Rectal smooth muscle tissue (tissue), 1 donor: ENCODE data around the gene SIPA1.
"Not testable (repeated sequence)": the region's sequence is repeated elsewhere in the genome, so short reads cannot be mapped to it uniquely, and the experiment has no call there.

Source experiments
- H3K27ac ChIP-seq: one replicate; pipeline ENCODE4 v1.7.0; 2013; ENCODE audit warnings: low read depth, low read length, inconsistent platforms
- H3K27me3 ChIP-seq: one replicate; pipeline ENCODE4 v1.7.0; 2013; ENCODE audit warnings: low read length; ENCODE audit not compliant: control insufficient read depth, insufficient read depth
- H3K36me3 ChIP-seq: one replicate; pipeline ENCODE4 v1.7.0; 2013; ENCODE audit warnings: low read length; ENCODE audit not compliant: control insufficient read depth, insufficient read depth
- H3K4me1 ChIP-seq: one replicate; pipeline ENCODE4 v1.7.0; 2013; ENCODE audit warnings: low read length; ENCODE audit not compliant: control insufficient read depth, insufficient read depth
- H3K4me3 ChIP-seq: one replicate; pipeline ENCODE4 v1.7.0; 2013; ENCODE audit warnings: low read length
- H3K9ac ChIP-seq: one replicate; pipeline ENCODE4 v1.7.0; 2013; ENCODE audit warnings: low read length

The SIPA1 gene

DNA sequence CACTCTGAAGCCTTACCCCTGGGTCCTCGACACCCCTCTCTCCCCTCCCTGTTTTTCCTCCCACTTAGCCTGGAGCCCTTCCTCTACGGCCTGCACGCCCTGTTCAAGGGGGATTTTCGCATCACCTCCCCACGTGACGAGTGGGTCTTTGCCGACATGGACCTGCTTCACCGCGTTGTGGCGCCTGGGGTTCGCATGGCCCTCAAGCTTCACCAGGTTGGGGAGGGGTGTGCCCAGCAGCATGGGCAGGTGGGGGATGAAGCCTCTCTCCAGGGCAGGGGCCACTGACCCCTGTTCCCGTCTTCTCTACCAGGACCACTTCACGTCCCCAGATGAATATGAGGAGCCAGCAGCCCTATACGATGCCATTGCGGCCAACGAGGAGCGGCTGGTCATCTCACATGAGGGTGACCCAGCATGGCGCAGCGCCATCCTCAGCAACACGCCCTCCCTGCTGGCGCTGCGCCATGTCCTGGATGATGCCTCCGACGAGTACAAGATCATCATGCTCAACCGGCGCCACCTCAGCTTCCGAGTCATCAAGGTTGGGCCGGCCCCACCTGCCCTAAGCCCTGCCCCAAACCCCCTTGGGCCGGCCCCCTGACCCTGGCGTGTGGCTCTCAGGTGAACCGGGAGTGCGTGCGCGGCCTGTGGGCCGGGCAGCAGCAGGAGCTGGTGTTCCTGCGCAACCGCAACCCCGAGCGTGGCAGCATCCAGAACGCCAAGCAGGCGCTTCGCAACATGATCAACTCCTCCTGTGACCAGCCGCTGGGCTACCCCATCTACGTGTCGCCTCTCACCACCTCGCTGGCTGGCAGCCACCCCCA is 2.8 kb upstream of the SIPA1 start:
- Histone ChIP-seq H3K4me3 (no peak overlapping the region), H3K27ac (no peak overlapping the region), H3K36me3 (peaks cover 33% of the 10 kb centered on the region), H3K27me3 (no peaks in the 10 kb centered on the region), H3K9ac (no peak overlapping the region), H3K4me1 (peaks cover 9% of the 10 kb centered on the region)

DNA sequence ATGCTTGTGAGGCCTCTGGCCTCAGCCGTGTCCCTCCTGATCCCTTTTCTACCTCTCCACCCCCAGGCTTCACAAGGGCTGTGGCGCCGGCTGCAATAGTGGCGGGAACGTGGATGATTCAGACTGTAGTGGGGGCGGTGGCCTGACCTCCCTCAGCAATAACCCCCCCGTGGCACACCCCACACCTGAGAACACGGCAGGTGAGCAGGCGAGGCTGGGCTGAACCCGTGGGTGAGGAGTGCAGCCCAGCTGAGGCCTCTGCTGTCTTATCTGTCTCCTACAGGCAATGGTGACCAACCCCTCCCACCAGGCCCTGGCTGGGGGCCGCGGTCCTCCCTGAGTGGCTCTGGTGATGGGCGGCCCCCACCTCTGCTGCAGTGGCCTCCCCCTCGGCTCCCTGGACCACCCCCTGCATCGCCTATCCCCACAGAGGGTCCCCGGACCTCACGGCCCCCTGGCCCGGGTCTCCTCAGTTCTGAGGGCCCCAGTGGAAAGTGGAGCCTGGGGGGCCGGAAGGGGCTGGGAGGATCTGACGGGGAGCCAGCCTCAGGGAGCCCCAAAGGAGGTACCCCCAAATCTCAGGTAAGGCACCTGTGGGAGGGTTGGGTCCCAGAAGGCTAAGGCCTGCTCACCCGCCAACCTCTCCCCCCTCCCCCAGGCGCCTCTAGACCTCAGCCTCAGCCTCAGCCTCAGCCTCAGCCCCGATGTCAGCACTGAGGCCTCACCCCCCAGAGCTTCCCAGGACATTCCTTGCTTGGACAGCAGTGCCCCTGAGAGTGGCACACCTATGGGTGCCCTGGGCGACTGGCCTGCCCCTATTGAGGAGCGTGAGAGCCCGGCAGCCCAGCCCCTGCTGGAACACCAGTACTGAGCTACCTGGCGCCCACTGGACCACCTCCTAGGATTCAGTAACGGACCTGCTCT is 1.5 kb upstream of the SIPA1 start:
- Histone ChIP-seq H3K9ac (no peak overlapping the region), H3K4me1 (peaks cover 9% of the 10 kb centered on the region), H3K27me3 (no peaks in the 10 kb centered on the region), H3K4me3 (no peak overlapping the region), H3K36me3 (peaks cover 31% of the 10 kb centered on the region), H3K27ac (no peak overlapping the region)

- H3K4me3 ChIP-seq, result no peak overlapping the region
- no peak overlapping the region for H3K9ac ChIP-seq
- H3K4me1 ChIP-seq, result peaks cover 9% of the 10 kb centered on the region
- H3K36me3 ChIP-seq, result peaks cover 31% of the 10 kb centered on the region
- H3K27me3 ChIP-seq, result no peaks in the 10 kb centered on the region
- peak overlapping the region; percentile 47 for H3K27ac ChIP-seq
Observed at GRCh38 chr11:65637032-65637557, 806 bp upstream of the SIPA1 start.

GRCh38 chr11:65639228-65639597 is 1.3 kb downstream of the SIPA1 start:
- not testable (repeated sequence) for H3K9ac ChIP-seq, H3K4me1 ChIP-seq, H3K27me3 ChIP-seq
- Histone ChIP-seq H3K27ac (peak overlapping the region; percentile 8), H3K4me3 (peak overlapping the region; percentile 93), H3K36me3 (peaks cover 25% of the 10 kb centered on the region)

DNA sequence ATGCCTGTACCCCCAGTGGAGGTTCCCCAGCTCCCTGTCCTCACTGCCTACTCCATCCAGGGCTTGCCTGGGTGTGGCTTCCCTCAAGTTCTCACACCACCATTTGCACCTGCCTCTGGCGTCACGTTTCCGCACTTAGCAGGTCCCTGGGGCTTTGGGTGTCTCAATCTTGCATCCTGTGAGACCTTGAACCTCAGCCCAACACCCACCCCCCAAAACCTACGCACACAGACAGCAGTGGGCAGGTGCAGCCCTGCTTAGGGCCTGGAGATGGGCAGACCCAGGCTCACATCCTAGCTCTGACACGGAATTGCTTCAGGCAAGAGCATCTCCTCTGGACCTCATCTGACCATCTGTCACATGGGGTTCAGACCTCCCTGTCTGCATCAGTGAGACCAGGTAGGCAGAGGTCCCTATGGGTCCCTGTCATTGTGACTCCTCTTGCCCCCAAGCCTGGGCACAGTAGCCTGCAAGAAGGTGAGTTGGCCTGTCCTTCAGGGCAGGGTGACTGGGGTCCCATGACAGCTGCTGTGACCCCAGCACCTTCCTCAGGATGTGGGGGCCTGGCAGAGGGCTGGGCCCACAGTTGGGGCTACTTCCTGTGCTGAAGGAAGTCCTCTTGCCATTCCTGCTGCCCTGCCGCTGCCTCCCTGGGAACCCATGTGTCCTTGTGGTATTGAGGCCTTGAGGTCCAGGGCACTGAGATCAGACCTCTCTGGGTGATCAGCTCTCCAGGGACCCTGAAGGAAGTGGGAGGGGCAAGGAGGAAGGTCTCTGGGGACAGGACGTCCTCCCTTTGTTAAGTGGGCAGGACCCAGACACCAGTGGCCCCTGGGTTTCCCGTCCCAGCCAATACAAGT is 2.0 kb downstream of the SIPA1 start:
- Histone ChIP-seq H3K27ac (peak overlapping the region; percentile 66), H3K27me3 (no peaks in the 10 kb centered on the region), H3K9ac (no peak overlapping the region), H3K4me3 (peak overlapping the region; percentile 9), H3K4me1 (peaks cover 9% of the 10 kb centered on the region), H3K36me3 (peaks cover 19% of the 10 kb centered on the region)

GRCh38 chr11:65640483-65641296 is 2.8 kb downstream of the SIPA1 start:
- Histone ChIP-seq H3K4me3 (peak overlapping the region; percentile 9), H3K36me3 (peaks cover 14% of the 10 kb centered on the region), H3K27me3 (no peaks in the 10 kb centered on the region), H3K27ac (peak overlapping the region; percentile 66), H3K9ac (no peak overlapping the region), H3K4me1 (peaks cover 9% of the 10 kb centered on the region)

- H3K4me1 ChIP-seq, result peaks cover 9% of the 10 kb centered on the region
- no peak overlapping the region for H3K9ac ChIP-seq
- H3K4me3 ChIP-seq, result peak overlapping the region; percentile 9
- no peak overlapping the region for H3K27ac ChIP-seq
- peaks cover 13% of the 10 kb centered on the region for H3K36me3 ChIP-seq
- H3K27me3 ChIP-seq, result no peaks in the 10 kb centered on the region
Observed at GRCh38 chr11:65641297-65642013, 3.6 kb downstream of the SIPA1 start.

DNA sequence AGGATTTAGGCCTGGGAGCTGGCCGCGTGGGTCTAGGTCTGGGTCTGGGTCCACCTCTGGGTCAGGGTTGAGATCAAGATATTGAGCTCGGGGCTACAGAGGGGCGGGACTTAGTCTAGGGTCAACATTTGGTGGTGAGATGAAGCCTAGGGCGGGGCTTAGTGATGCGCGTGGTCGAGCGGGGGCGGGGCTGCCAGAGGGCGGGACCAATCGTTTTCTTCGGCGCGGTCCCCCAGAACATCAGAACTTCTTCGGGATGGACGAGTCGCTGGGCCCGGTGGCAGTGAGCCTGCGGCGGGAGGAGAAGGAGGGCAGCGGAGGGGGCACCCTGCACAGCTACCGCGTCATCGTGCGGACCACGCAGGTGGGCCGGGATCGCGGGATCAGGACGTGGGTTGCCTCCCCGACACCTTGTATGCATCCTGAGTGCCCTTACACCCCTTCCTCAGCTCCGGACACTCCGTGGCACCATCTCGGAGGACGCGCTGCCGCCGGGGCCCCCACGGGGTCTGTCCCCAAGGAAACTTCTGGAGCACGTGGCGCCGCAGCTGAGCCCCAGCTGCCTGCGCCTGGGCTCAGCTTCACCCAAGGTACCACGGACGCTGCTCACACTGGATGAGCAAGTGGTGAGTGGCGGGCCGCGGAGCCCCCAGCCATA is 4.2 kb downstream of the SIPA1 start:
- Histone ChIP-seq H3K36me3 (peaks cover 8% of the 10 kb centered on the region), H3K4me3 (peak overlapping the region; percentile 9), H3K9ac (no peak overlapping the region)

DNA sequence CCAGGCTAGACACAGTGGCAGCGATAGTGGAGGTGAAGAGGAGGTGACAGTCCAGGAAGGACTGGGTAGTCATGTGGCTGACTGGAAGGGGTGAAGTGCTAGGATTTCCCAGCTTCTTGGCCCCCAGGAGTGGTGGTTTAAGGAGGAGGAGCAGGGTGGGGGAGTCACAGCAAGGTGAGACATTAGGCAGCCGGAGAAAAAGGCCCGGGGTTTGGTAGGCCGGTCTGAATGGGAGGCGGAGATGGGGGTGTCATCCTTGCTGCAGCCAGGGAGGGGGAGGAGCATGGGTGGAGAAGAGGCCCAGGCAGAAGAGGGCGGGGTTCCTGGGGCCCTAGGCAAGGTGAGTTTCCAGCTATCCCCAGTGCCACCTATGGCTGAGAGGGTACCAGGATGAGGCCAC is 6.1 kb downstream of the SIPA1 start:
- no peak overlapping the region for H3K4me3 ChIP-seq
- H3K27ac ChIP-seq, result no peak overlapping the region
- no peaks in the 10 kb centered on the region for H3K27me3 ChIP-seq
- no peak overlapping the region for H3K9ac ChIP-seq
- peaks cover 8% of the 10 kb centered on the region for H3K36me3 ChIP-seq
- peaks cover 4% of the 10 kb centered on the region for H3K4me1 ChIP-seq

More for the DNA sequence above, 4.2 kb downstream of the SIPA1 start:
- Histone ChIP-seq H3K27me3 (no peaks in the 10 kb centered on the region), H3K27ac (no peak overlapping the region), H3K4me1 (peaks cover 9% of the 10 kb centered on the region)

GRCh38 chr11:65644837-65645236 is 6.9 kb downstream of the SIPA1 start:
- H3K4me3 ChIP-seq, result no peak overlapping the region
- no peak overlapping the region for H3K27ac ChIP-seq
- peaks cover 13% of the 10 kb centered on the region for H3K36me3 ChIP-seq
- no peaks in the 10 kb centered on the region for H3K4me1 ChIP-seq
- no peaks in the 10 kb centered on the region for H3K27me3 ChIP-seq
- no peak overlapping the region for H3K9ac ChIP-seq
